ENCODE measurements around the gene KCTD1.

- TF ChIP-seq CTCF (conservative IDR thresholded peaks at IDR 0.05) (no peak), EZH2 (IDR thresholded peaks at IDR 0.05; ENCODE audit: low read depth) (no peak)
These were observed 57.0 kb downstream of the KCTD1 start for GRCh38 chr18:26491194-26491816.

All from PC-9 (cell line).